ENCODE data around the gene NRXN2.
"Not testable (repeated sequence)": the region's sequence is repeated elsewhere in the genome, so short reads cannot be mapped to it uniquely, and the experiment has no call there.

Gene NRXN2

DNA sequence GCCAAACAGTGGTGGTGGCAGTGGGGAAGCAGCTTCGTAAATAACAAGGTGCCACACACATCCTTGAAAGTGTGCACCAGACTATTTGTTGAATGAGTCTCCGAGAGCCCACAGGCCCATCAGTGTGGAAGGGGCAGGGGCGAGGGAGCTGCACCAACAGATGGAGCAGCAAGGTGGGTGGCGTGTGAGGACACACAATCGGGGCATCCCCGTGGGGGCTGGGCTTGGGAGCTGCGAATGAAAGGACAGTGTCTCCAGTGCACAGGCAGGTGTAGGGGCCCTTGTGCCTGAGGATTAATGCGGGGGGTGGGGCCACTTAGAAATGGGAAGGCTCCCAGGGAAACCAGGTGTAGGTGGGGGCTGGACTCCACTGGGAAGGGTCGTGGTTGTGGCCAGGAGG lies 2.8 kb downstream of the NRXN2 start:
- DNase-seq = no peak

DNA sequence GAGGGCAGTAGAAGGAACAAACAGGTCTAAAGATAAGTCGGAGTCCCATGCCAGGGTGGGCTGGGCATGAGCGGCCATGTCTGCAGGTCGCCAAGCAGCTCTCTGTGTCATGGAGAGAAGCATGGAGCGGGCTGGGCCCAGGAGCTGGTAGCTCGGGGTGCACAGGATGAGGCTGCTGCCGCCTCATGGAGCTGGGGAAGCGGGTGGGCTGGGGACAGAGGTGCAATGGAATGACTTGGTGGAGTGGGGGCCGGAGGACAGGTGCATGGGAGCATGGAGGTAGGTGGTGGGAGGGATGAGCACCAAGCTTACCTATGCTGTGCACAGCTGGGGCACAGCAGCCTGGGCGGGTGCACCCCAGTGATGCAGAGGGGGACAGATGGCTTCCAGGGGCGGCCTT lies 3.6 kb downstream of the NRXN2 start:
- DNase-seq = no peak

DNA sequence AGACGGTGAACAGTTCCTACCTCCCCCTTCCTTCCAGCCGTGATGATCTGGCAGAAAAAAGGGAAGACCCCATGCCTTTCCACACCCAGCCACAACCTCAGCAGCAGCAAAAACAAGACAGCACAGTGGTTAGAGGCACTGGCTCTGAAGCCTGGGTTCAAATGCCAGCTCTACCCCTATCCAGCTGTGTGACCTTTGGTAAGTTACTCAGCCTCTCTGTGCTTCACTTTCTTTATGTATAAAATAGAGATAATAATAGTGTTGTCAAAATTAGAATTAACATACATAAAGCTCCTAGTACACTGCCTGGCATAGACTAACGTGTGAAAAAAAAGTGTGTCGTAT lies 4.2 kb downstream of the NRXN2 start:
- DNase-seq = no peak

DNA sequence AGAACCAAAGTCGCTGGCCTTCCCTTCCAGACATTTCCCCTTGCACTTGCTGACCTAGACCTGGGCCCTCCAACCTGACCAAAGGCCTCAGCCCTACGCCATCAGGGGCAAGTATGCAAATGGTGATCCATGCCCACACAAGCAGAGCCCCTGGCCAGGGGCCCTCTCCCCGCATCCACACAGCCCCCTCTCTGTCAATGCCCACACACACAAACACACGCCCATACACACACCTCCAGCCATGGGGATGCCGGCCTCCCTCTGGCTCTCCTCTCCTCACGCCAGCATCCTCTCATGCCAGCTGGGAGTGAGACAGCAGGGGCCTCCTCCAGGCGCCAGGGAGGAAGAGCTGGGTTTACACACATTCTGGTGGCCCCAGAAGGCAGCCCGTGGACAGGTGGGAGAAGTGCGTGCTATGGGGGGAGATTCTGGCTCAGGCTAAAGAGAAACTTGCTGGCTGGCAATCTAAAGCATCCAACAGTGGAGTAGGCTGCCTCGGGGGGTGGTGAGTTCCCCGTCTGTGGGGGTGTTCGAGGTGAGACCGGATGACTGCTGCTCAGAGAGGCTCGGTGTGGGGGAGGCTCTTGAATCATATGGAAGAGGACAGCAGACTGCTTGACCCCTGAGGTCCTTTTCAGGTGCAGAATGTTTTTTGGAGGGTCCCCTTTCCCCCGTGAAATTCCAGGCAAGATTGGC lies 4.8 kb downstream of the NRXN2 start:
- DNase-seq = no peak

DNA sequence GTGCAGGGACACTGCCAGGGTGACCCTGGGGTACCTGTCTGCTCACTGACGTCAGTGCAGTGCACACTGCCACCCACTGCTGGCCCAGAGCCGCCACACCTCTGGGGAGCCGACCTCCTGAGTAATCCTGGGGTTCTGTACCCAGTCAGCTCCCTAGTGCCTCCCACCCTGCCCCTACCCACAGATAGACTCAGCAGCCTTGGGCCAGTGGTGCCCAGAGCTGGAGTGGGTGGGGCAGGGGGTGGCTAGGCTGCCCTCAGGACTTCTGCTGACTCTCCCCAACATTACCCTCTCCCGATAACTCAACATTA lies 5.8 kb downstream of the NRXN2 start:
- DNase-seq = no peak

DNA sequence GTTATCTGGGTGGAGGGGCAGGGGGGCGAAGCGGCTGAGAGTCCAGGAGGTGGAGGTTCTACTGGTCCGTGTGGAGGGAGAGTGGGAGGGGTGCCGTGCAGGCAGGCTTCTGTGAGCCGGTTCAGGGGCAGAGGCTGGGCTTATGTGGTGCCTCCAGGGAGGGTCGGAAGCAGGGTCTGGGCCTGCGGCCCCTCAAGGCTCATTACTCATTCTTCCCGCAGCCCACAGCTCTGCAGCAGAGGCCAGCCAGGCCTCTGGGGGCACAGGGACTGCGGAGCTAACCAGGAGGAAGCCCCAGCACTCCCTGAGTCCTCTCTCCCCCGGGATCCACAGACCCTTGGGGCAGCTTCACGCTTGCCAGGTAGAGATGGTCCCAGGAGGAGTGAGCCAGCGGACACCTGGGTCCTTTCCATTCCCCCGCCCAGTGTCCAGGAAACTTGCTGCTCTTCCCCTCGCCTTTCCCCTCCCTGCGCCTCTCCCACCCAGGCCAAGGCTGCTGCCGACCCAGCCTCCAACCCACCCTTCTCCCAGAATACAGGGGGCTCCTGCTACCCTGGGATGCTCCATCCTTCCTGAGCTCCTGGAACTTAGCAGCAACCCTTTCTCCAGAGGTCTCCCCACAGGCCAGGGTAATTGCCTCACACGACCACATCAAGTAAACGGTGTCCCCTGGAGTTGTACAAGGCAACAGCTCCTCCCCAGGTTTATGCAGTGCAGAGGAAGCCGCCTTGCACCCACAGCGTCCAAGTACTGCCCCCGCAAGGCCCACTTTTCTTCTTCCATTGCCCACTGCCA lies 6.3 kb downstream of the NRXN2 start:
- no peak for DNase-seq

DNA sequence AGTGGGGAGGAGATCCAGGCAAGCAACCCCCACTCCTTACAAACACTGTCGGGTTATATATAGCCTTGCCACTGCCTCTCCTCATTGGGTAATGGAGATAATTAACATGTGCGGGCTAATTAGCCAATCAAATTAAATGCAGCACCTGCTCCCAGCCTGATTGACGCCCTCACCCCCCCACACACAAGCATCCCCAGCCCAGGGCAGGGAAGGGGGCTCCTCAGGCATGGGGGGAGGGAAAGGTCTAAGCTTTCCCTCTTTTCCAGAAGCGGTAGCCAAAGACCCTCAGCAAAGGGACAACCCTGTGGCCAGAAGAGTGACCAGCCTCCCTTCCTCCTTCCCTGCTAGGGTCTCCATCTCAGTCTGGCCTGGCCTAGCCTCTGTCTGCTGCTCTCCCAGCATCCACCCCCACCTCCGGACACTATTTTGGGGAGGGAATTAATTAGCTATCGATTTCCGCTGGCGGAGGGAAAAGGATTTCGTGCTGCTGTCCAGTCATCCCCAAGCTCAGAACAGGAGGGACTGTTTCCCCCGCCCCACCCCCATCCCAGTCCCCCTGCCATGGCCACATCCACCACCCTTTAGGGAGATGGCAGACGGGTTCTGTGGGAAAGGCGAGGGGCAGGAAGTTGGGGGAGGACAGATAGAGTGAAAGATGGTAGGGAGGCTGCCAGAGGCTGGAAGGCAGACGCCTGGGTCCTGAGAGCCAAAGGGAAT lies 7.1 kb downstream of the NRXN2 start:
- DNase-seq = no peak

DNA sequence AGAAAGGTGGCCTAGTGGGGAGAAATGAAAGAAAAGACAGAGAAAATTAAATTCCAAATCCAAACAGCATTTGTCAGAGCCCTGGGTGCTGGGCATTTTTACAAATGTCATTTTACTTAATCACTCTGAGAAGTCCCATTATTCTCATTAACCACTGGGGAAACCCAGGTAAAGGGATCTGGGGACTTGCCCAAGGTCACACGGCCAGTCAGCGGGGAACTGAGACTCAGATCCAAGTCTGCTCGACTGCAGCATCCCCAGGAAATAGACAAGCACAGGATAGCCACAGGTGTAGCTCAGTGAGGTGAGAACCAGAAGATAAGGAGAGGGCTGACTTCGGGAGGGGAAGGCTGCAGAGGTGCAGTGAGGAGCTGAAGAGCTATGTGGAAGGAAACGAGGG lies 7.9 kb downstream of the NRXN2 start:
- no peak for DNase-seq

DNA sequence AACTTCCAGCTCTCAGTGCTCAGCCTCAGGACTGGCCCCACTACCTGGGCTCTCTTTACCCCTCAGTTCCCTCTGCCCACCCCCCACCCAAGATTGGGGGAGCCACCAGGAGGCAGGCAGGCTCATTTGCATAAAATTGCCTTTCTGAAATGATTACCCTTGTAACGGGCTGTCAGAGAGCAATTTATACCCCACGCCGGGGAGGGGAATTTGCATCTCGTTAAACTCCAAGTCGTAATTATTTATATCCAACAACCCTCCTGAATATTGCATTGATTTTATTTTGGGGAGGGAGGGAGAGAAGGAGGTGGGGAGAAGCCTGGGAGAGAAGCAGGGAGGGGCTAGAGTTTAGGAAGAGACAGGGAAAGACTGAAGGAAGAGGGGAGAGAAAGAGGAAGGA lies 8.3 kb downstream of the NRXN2 start:
- no peak for DNase-seq

DNA sequence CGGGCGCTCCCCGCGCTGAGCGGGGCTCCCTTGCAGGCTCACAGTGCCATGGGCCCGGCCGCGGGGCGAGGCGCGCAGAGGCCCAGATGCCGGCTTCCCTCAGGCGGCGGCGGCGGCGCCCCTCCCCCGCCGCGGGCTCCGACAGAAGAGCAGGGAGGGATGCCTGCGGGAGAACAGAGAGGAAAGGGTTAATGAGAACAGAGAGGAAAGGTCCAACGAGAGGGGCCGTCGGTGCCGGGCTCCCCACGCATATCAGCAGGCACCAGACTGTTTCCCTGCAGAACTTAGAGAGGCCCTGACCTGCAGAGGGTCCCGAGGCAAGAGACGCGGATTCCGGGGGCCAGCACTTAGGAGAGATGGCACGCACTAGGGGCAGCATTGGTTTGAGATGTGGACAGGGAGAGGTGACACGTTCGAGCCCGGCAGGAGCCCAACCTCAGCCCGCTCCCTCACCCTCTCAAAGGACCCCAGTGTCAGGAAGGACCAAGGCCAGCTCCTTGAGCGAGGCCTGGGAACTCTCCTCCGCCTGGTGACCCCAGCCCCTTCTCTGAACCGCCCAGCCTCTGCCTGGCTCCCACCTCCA lies 9.1 kb downstream of the NRXN2 start:
- no peak for DNase-seq

DNA sequence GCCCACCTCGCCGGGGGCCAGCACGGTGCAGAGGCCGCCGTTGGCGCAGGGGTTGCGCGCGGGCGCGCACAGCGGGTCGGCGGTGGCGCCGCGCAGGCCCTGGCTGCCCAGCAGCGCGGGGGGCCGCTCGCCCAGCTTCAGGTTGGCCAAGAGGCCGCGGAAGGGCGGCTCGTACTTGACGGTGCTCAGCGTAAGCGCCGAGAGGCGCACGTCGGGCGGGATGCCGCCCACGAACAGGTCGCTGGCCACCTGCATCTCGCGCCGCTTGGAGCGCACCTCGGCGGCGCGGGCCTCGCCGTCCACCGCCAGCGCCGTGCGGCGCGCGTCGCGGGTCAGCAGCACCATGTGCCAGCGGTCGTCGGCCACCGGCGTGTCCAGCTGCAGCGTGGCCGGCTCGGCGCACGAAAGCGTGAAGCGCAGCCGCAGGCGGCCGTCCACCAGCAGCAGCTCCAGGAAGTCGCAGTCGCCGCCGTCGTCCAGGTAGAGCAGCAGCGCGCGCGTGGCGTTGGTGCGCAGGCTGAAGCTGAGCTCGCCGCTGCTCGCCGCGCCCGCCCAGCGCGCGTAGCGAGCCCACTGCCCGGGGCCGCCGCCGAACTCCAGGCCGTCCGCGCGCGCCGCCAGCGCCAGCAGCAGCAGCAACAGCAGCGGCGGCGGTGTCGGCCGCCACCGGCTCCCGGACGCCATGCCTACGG lies 9.8 kb downstream of the NRXN2 start:
- DNase-seq = peak; percentile 57

DNA sequence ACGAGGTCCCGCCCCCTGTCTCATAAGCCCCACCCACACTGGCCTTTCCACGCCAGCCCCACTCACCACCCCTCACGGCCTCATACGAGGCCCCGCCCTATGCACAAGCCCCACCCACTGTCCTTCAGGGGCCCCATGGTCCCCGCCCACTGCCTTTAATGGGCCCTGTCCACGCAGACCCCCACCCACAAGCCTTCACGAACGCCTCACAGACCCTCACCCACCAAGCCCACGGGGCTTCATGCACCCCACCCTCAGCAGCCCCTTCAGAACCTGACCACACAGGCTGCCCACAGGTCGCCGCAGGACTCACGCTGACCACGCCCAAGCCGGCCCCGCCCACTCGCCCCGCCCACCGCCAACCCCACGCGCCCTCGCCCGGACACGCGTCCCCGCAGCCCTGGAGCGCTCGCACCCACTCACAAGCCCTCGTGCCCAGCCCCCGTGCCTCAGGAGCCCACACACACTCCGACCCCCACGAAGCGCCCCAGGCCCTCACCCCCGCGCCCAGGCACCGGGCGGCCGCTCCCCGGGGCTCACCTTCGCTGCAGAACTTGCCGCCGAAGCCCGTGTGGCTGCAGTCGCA lies 10.5 kb downstream of the NRXN2 start:
- DNase-seq = no peak

DNA sequence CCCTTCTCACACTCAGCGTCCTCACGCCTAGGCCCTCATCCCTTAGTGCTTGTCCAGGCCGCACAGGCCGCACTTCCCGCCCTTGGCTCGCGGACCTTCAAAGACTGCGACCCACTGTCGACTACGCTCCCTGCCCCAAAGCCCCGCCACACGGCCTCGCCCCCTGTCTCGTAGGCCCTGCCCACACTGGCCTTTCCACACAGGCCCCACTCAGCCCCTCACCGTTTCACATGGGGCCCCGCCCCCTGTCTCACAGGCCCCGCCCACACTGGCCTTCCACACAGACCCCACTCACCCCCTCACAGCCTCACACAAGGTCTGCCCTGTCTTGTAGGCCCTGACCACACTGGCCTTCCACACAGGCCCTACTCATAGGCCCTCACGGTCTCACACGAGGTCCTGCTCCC lies 11.0 kb downstream of the NRXN2 start:
- DNase-seq = no peak

DNA sequence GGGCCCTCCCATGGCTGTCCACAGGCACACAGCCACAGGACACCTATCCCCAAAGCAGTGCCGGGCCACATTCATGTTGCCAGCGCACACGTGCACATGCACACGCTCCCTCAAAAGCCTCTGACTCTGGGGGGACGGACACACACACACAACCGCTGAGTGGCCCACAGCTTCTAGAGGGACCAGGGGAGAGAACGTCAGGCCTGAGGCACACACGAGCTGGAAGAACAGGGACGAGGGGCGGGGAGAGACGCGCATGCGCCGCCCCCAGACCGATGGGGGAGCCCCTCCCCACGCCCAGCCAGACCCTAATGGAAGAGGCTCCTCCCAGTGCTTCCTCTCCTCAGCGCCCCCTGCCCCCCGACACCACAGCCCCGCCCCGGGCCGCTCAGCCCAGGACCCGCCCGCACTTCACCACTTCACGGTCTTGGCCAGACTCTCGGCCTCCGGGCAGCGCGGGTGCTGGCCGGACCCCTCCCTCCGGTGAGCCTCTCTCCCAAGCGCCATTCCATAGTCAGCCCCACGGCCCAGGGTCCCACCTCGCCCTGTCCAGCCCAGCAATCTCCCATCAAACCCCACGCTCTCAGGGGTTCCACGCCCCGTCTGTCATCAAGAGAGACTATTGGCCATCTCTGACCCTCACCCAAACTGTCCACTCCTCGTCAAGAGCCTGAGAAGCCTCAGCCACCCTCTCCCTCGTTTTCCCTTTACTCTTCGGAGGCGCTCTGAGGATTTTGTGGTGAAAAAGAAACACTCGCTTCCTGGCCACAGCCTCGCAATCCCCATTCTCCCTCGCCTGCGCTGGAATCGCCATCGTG lies 11.7 kb downstream of the NRXN2 start:
- DNase-seq = no peak

DNA sequence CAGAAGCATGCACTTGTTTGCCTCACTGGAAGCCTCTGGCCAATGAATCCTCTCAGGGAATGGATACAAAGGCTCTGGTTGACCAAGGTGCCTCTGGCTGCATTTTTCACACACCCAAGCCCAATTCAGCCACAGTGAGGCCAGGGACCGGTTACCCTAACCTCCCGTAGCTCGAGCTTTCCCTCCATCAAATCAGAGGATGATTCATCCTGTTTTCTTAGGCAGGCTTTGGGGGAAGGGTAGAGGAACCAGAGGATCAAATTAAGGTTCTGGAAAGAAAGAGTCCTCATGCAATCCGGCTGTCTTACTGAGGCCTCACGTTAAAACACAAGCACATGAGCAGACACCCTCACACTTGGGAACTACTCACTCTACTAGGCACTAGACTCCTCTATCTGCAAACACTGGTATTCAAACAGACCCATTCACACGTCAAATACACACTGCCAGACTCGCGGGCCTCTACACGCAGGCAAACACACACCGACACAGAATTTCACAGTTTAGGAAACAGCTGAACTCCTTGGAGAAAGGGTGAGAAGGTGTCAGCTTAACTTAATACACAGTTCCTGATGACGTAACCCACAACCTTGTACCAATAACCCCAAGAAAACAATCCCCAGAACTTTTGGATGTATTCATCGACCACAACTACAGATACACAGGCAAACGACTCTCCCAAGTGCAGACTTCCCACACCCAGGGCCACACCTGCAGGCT lies 12.4 kb downstream of the NRXN2 start:
- peak; percentile 16 for DNase-seq

DNA sequence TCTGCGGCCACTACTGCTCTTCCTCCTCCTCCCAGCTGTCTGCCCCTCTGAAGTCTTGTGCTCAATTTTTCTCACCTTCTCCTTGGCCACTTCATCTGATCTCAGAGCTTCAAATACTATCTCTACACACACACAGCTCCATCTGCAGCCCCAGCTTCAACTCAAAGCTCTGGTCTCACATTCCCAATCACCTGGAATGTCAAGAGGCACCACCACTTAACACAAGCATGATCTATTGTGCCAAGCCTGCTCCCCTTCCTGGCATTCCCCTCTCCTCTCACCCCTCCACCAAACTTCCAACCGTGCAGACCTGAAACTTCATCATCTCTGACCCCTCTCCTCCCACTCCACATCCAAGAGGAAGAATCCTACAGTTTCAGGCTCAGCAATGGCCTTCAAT lies 17.5 kb downstream of the NRXN2 start:
- no peak for DNase-seq

DNA sequence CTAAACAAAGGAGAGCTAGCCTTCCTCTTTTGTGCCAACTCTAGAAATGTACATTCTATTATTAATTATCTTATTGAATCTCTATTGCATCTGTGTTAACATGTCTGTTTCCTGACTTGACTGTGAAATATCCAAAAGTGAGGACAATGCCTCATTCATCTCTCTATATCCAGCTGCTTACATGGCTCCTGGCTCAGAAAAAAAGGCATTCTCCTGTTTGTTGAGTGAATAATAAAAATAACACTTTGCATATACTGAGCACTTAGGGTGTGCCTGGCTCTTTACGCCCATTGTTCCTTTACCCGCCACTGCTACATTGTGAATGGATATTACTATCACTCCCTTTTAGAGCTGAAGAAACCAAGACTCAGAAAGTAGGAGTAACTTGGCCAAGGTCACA lies 19.9 kb downstream of the NRXN2 start:
- no peak for DNase-seq

DNA sequence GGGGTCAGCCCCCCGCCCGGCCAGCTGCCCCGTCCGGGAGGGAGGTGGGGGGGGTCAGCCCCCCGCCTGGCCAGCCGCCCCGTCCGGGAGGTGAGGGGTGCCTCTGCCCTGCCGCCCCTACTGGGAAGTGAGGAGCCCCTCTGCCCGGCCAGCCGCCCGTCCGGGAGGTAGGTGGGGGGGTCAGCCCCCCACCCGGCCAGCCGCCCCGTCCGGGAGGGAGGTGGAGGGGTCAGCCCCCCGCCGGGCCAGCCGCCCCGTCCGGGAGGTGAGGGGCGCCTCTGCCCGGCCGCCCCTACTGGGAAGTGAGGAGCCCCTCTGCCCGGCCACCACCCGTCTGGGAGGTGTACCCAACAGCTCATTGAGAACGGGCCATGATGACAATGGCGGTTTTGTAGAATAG lies 21.0 kb downstream of the NRXN2 start:
- DNase-seq = not testable (repeated sequence)

DNA sequence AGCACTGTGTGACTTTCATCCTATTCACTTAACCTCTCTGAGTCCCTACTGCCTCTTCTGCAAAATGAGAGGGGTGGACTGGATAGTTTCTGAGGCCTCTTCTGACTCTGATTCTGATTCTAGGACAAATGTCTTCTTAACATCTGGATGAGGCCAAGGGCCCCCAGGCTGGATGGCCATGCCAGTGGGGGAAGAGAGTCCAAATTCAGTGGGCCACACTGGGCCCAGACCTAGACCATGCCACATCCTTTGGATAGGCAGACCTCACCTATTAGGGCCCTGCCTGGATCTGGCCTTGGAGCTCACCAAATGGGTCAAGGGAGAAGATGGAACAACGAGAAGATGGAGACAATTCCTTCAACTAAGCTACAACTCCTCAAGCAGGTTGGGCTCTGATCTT lies 24.6 kb downstream of the NRXN2 start:
- no peak for DNase-seq

DNA sequence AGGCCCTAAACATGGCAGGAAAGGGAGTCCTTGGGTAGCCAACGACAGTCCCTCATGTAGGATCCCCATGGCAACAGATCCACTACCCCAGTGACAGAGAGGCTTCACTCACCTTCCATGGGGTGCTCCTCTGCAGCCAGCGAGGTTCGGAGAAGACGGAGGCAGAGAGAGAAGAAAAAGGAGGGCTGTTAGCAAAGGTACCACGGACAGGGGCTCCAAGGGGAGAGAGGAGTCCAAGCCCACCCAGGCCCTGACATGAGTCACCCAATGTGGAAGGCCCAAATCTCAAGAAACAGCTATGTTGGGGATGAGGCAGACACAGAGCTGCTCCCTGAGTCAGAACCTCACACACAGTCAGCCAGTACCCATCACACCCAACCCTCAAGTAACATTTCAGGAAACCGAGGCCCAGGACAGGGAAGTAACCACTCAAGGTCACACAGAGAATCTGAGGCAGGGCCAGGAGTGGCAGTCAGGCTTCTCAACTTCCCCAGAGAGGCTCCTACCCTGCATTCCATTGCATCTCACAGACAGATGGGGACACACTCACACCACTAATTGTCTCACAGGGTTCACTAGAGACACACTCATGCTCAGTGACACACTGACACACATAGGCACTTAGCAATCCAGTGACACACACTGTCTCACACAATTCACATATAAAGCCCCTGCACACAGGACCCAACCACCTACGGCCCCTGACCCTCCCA lies 25.2 kb downstream of the NRXN2 start:
- DNase-seq = no peak

DNA sequence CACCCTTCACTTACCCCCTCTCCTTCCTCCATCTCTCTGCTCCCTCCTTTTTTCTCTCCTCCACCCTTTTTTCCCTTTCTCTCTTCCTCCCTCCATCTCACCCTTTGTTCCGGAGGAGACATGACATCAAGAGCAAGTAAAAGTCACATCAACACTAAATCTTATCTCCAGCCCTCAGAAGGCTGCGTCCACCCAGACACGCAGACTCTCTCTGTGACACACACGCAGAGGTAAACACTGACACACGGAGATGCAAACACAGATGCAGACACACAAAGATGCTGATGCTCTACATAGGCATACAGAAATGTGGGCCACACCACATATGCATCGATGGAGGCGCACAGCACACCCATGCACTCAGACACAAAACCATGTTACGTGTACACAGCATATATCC lies 27.0 kb downstream of the NRXN2 start:
- no peak for DNase-seq
